ENCODE measurements around the gene PRR7. TPM values are rescaled to one million over a fixed set of nuclear protein-coding genes. Genes with fewer than 3 reads are reported as not detected.

The PRR7 gene
- total RNA-seq, 1 donor from 2014 or later: 2.1 TPM

- Histone ChIP-seq H3K4me1 (peaks cover 50% of the 10 kb centered on the region), H3K9me3 (replicated peaks) (no peaks in the 10 kb centered on the region), H3K36me3 (peaks cover 38% of the 10 kb centered on the region), H3K27ac (replicated peaks) (no peak overlapping the region), H3K4me3 (no peak overlapping the region), H3K27me3 (ENCODE audit: low read depth) (no peaks in the 10 kb centered on the region)
- no peak for TF ChIP-seq CTCF (IDR thresholded peaks at IDR 0.05; ENCODE audit: borderline replicate concordance)
- no peak for DNase-seq
- intact Hi-C loops (cut with micrococcal nuclease): no loop called here
Measured at GRCh38 chr5:177430140-177430951, 16.3 kb upstream of the PRR7 start.

GRCh38 chr5:177430972-177431316 lies 15.7 kb upstream of the PRR7 start:
- peaks cover 44% of the 10 kb centered on the region for H3K36me3 ChIP-seq
- DNase-seq: no peak
- peaks cover 44% of the 10 kb centered on the region for H3K4me1 ChIP-seq
- H3K27ac ChIP-seq (replicated peaks): peak overlapping the region; percentile 61
- intact Hi-C loops (cut with micrococcal nuclease): no loop called here
- TF ChIP-seq CTCF (IDR thresholded peaks at IDR 0.05; ENCODE audit: borderline replicate concordance): no peak
- no peak overlapping the region for H3K4me3 ChIP-seq
- H3K9me3 ChIP-seq (replicated peaks): no peaks in the 10 kb centered on the region
- no peaks in the 10 kb centered on the region for H3K27me3 ChIP-seq (ENCODE audit: low read depth)

GRCh38 chr5:177431317-177432142 lies 15.1 kb upstream of the PRR7 start:
- no peaks in the 10 kb centered on the region for H3K27me3 ChIP-seq (ENCODE audit: low read depth)
- H3K9me3 ChIP-seq (replicated peaks): no peaks in the 10 kb centered on the region
- no peak overlapping the region for H3K4me3 ChIP-seq
- peak overlapping the region; percentile 61 for H3K27ac ChIP-seq (replicated peaks)
- no peak for TF ChIP-seq CTCF (IDR thresholded peaks at IDR 0.05; ENCODE audit: borderline replicate concordance)
- intact Hi-C loops (cut with micrococcal nuclease): no loop called here
- DNase-seq: peak; percentile 36
- H3K4me1 ChIP-seq: peaks cover 43% of the 10 kb centered on the region
- peaks cover 50% of the 10 kb centered on the region for H3K36me3 ChIP-seq

- Histone ChIP-seq H3K4me1 (peaks cover 37% of the 10 kb centered on the region), H3K27ac (replicated peaks) (peak overlapping the region; percentile 61)
- peak; percentile 64 for DNase-seq
Measured at GRCh38 chr5:177432143-177432838, 14.3 kb upstream of the PRR7 start.

More at GRCh38 chr5:177432143-177432838, 14.3 kb upstream of the PRR7 start:
- Histone ChIP-seq H3K9me3 (replicated peaks) (no peaks in the 10 kb centered on the region), H3K4me3 (no peak overlapping the region), H3K36me3 (peaks cover 55% of the 10 kb centered on the region), H3K27me3 (ENCODE audit: low read depth) (no peaks in the 10 kb centered on the region)
- intact Hi-C loops (cut with micrococcal nuclease): no loop called here
- TF ChIP-seq CTCF (IDR thresholded peaks at IDR 0.05; ENCODE audit: borderline replicate concordance): peak; percentile 36
